Effector CD4-positive, alpha-beta T cell (primary cell): ENCODE results near the gene RBMS1.

Source experiments
- DNase-seq: peaks from one replicate; pipeline ENCODE4 v3.0.0-alpha.2; 2020

RBMS1 gene

GRCh38 chr2:160294889-160295288 is 198.7 kb downstream of the RBMS1 start:
- DNase-seq = no peak

GRCh38 chr2:160294339-160294803 is 199.2 kb downstream of the RBMS1 start:
- DNase-seq = no peak

- no peak for DNase-seq
Observed at GRCh38 chr2:160293391-160294091, 200.1 kb downstream of the RBMS1 start.

- DNase-seq = no peak
Observed at GRCh38 chr2:160292225-160292624, 201.4 kb downstream of the RBMS1 start.

GRCh38 chr2:160291382-160291781 is 202.2 kb downstream of the RBMS1 start:
- no peak for DNase-seq

- DNase-seq = no peak
Observed at GRCh38 chr2:160290598-160290997, 203.0 kb downstream of the RBMS1 start.

GRCh38 chr2:160289831-160290230 is 203.8 kb downstream of the RBMS1 start:
- no peak for DNase-seq

- DNase-seq = no peak
Observed at GRCh38 chr2:160289126-160289525, 204.5 kb downstream of the RBMS1 start.

- no peak for DNase-seq
Observed at GRCh38 chr2:160288324-160288723, 205.3 kb downstream of the RBMS1 start.

GRCh38 chr2:160287476-160287875 is 206.1 kb downstream of the RBMS1 start:
- no peak for DNase-seq

GRCh38 chr2:160286551-160286950 is 207.1 kb downstream of the RBMS1 start:
- DNase-seq = no peak

GRCh38 chr2:160283675-160284074 is 209.9 kb downstream of the RBMS1 start:
- no peak for DNase-seq

GRCh38 chr2:160282063-160282580 is 211.5 kb downstream of the RBMS1 start:
- DNase-seq = no peak

- DNase-seq = no peak
Observed at GRCh38 chr2:160281213-160281612, 212.4 kb downstream of the RBMS1 start.

GRCh38 chr2:160279813-160280465 is 213.7 kb downstream of the RBMS1 start:
- DNase-seq = no peak

- no peak for DNase-seq
Observed at GRCh38 chr2:160278879-160279177, 214.8 kb downstream of the RBMS1 start.

GRCh38 chr2:160278101-160278878 is 215.3 kb downstream of the RBMS1 start:
- DNase-seq = no peak

GRCh38 chr2:160277151-160277550 is 216.5 kb downstream of the RBMS1 start:
- DNase-seq = no peak

- no peak for DNase-seq
Observed at GRCh38 chr2:160275656-160276055, 218.0 kb downstream of the RBMS1 start.

- no peak for DNase-seq
Observed at GRCh38 chr2:160271171-160272086, 222.2 kb downstream of the RBMS1 start.

- DNase-seq = no peak
Observed at GRCh38 chr2:160270571-160271113, 223.0 kb downstream of the RBMS1 start.
